GM12878 (cell line): ENCODE measurements around the gene EOMES. TPM values are rescaled to one million over a fixed set of nuclear protein-coding genes. Genes with fewer than 3 reads are reported as not detected.

Source experiments
- ATAC-seq: fragments of 200-7000 bp; cut with Tn5 transposase; 3 replicates; pipeline ENCODE4 v1.9.1; 2020; ENCODE audit warnings: mild to moderate bottlenecking, moderate library complexity
- BruUV-seq: library from RNA; stranded (reverse); fragments of 400-500 nt; replicated peaks from 2 replicates; lab custom pipeline; 2021; lab: Mats Ljungman, UMichigan
- CTCF ChIA-PET: fragments of 300-600 bp; sonication (Branson Sonifier 250); formaldehyde crosslinking; extraction: SDS; loops from one replicate; lab custom pipeline; 2021; ENCODE audit warnings: inconsistent platforms; lab: Yijun Ruan, JAX
- POLR2A ChIA-PET: fragments of 350-600 bp; formaldehyde crosslinking; extraction: SDS; loops from one replicate; lab custom pipeline; 2021; ENCODE audit warnings: inconsistent platforms; lab: Charles Lee
- RAD21 ChIA-PET: fragments of 300-600 bp; sonication (Branson Sonifier 250); formaldehyde crosslinking; loops from one replicate; lab custom pipeline; 2023; ENCODE audit warnings: antibody characterized with exemption; ENCODE audit not compliant: unreplicated experiment; lab: Charles Lee
- SMC1A ChIA-PET: fragments of 300-600 bp; sonication (Branson Sonifier 250); formaldehyde crosslinking; loops from one replicate; lab custom pipeline; 2023; ENCODE audit not compliant: unreplicated experiment, uncharacterized antibody; lab: Charles Lee
- DNase-seq: peaks from one replicate; pipeline ENCODE4 v3.0.0-alpha.2; 2011; ENCODE audit warnings: low read depth, low spot score
- FAIRE-seq: peaks from 3 replicates; lab custom pipeline; 2011; peaks lifted over from hg19 to GRCh38; lab: Jason Lieb, UNC
- H2AFZ ChIP-seq: 2 replicates; pipeline ENCODE4 v1.6.0; 2011; ENCODE audit warnings: low read depth, low read length, control low read depth; ENCODE audit not compliant: control insufficient read depth
- H3K27ac ChIP-seq: 2 replicates; pipeline ENCODE4 v1.5.1; 2011; ENCODE audit warnings: control low read depth; ENCODE audit not compliant: control insufficient read depth, insufficient read depth
- H3K27me3 ChIP-seq, 2 experiments: replicated peaks in 1 of 2; 2 replicates each; pipeline versions ENCODE4 v1.6.0 to v1.6.1; 2011; ENCODE audit warnings: low read length in 1 of 2; ENCODE audit not compliant: control insufficient read depth in 2 of 2, insufficient read depth in 2 of 2
- H3K36me3 ChIP-seq, 2 experiments: 2 replicates each; pipeline ENCODE4 v1.5.1; 2011; ENCODE audit warnings: low read length in 1 of 2; ENCODE audit not compliant: control insufficient read depth in 2 of 2, insufficient read depth in 2 of 2
- H3K4me1 ChIP-seq: 2 replicates; pipeline ENCODE4 v1.6.1; 2011; ENCODE audit warnings: mild to moderate bottlenecking, low read length, moderate library complexity, mixed read lengths; ENCODE audit not compliant: control insufficient read depth, insufficient read depth
- H3K4me2 ChIP-seq: 2 replicates; pipeline ENCODE4 v1.6.0; 2011; ENCODE audit warnings: control low read depth; ENCODE audit not compliant: control insufficient read depth, insufficient read depth
- H3K4me3 ChIP-seq: fragments of 200-600 bp; sonication (generic); 2 replicates; pipeline ENCODE4 v1.5.1; 2016
- H3K79me2 ChIP-seq: 2 replicates; pipeline ENCODE4 v1.6.0; 2011; ENCODE audit warnings: low read length; ENCODE audit not compliant: control insufficient read depth, insufficient read depth
- H3K9ac ChIP-seq: 2 replicates; pipeline ENCODE4 v1.8.0; 2011; ENCODE audit warnings: low read length, control low read depth, mixed read lengths; ENCODE audit not compliant: control insufficient read depth, insufficient read depth
- H3K9me3 ChIP-seq: replicated peaks from 3 replicates; pipeline ENCODE4 v1.5.1; 2011; ENCODE audit warnings: mild to moderate bottlenecking, low read length; ENCODE audit not compliant: control insufficient read depth, insufficient read depth
- H4K20me1 ChIP-seq: 2 replicates; pipeline ENCODE4 v1.6.0; 2011; ENCODE audit not compliant: control insufficient read depth, insufficient read depth
- CTCF ChIP-seq, 3 experiments: IDR thresholded peaks in 2 of 3; conservative IDR thresholded peaks in 1 of 3; 2 replicates each; pipeline ENCODE4 v1.5.1; 2011; ENCODE audit warnings: low read depth in 3 of 3, low read length in 3 of 3, mild to moderate bottlenecking in 3 of 3, control low read depth in 2 of 3, moderate library complexity in 2 of 3, inconsistent platforms in 1 of 3, mixed read lengths in 1 of 3; ENCODE audit not compliant: control insufficient read depth in 2 of 3, insufficient read depth in 1 of 3; ENCODE audit errors: extremely low read depth in 1 of 3
- JUNB ChIP-seq: IDR thresholded peaks from 2 replicates; pipeline ENCODE4 v1.6.1; 2016; ENCODE audit warnings: antibody characterized with exemption, mild to moderate bottlenecking
- LARP7 ChIP-seq: fragments of 450-650 bp; IDR thresholded peaks from 2 replicates; pipeline ENCODE4 v1.6.1; 2017; ENCODE audit warnings: mild to moderate bottlenecking
- NFXL1 ChIP-seq: fragments of 450-650 bp; IDR thresholded peaks from 2 replicates; pipeline ENCODE4 v1.6.1; 2017; ENCODE audit warnings: antibody characterized with exemption, mild to moderate bottlenecking, borderline replicate concordance
- POLR2A ChIP-seq: IDR thresholded peaks from 2 replicates; pipeline ENCODE4 v1.6.1; 2011; ENCODE audit warnings: low read depth, mild to moderate bottlenecking, low read length
- SREBF1 ChIP-seq: IDR thresholded peaks from 2 replicates; pipeline ENCODE4 v1.6.1; 2012; ENCODE audit warnings: mild to moderate bottlenecking, low read length
- WGBS: methylation state at CpG from one replicate; pipeline ENCODE4 v1.1.6; 2016; ENCODE audit warnings: low lambda C conversion rate; ENCODE audit not compliant: insufficient replicate concordance, insufficient coverage; ENCODE audit errors: missing lambda C conversion rate; 5-methylcytosine and 5-hydroxymethylcytosine counted together
- in situ Hi-C: fragments of 300-500 bp; cut with MboI; formaldehyde crosslinking; loops from 9 replicates; pipeline ENCODE4 v1.14.3; 2018; ENCODE audit warnings: mixed read lengths
- intact Hi-C: fragments of 100-400 bp; cut with micrococcal nuclease; formaldehyde crosslinking; loops from one replicate; pipeline ENCODE4 v1.14.2; 2022; ENCODE audit not compliant: unreplicated experiment
- polyA plus RNA-seq, 11 experiments: library from polyadenylated mRNA; depleted of rRNA in 4 of 11; unstranded in 6 of 11; stranded (reverse) in 5 of 11; fragments of >200 nt; fragmentation: Nextera tagmentation in 4 of 11; fragmentation: Illumina TruSeq in 1 of 11; extraction: Ambion mirVana in 4 of 11; extraction: Trizol in 1 of 11; gene quantifications; 1 replicate in 1 of 11; 2 replicates in 10 of 11; pipeline versions ENCODE4 v1.2.1 to v1.2.3, GENCODE V29; 2011 to 2016; ENCODE audit warnings: inconsistent platforms in 2 of 11, missing spikeins in 2 of 11, low read depth in 1 of 11
- total RNA-seq, 4 experiments: library from RNA; depleted of rRNA in 3 of 4; stranded (reverse); fragments of >200 nt in 3 of 4; fragmentation: Illumina TruSeq in 1 of 4; extraction: Trizol in 1 of 4; gene quantifications; 2 replicates each; pipeline versions ENCODE4 v1.2.1 to v1.2.3, GENCODE V29; 2013 to 2021
- TF ChIP-seq, protein P1 (sequence below): fragments of 450-650 bp; IDR thresholded peaks from 2 replicates; pipeline ENCODE4 v1.6.1; 2016; ENCODE audit warnings: mild to moderate bottlenecking
- TF ChIP-seq, protein P2 (sequence below): fragments of 450-650 bp; IDR thresholded peaks from 2 replicates; pipeline ENCODE4 v1.6.1; 2017; ENCODE audit warnings: mild to moderate bottlenecking, moderate library complexity

The EOMES gene
- total and polyA plus RNA-seq, 10 of the 15 experiments (the other 5 are each of a cell fraction or from before 2014, with no cell fraction given), result 1.5 to 178 (median 4.5) TPM

- no peak for FAIRE-seq
- Histone ChIP-seq H3K9ac (no peak overlapping the region), H4K20me1 (no peaks in the 10 kb centered on the region), H3K4me1 (no peaks in the 10 kb centered on the region), H3K36me3 (no peaks in the 10 kb centered on the region), H3K79me2 (no peaks in the 10 kb centered on the region), H3K4me2 (no peak overlapping the region), H3K4me3 (no peak overlapping the region), H3K27me3 (peaks cover 4 to 26% of the 10 kb centered on the region in 2 experiments), H3K9me3 (no peaks in the 10 kb centered on the region), H3K27ac (no peak overlapping the region), H2AFZ (no peak overlapping the region)
- in situ Hi-C loops (loop anchor here (10.0 kb wide), 1 partner anchor 417 kb away; no protein-coding TSS in a partner anchor), intact Hi-C loops (no loop called here)
- WGBS, result 31% methylated on average over 16 of the region's 16 CpGs
- ATAC-seq, result no peak
- CTCF ChIA-PET, result interaction anchor here (1.0 to 3.3 kb wide), 6 partner anchors 293 to 627 kb away, joined by 4 to 32 read pairs (median 6); no protein-coding TSS in a partner anchor
- no peak for DNase-seq
- POLR2A ChIA-PET, result interaction anchor here (0.7 to 0.9 kb wide), 4 partner anchors 47 to 632 kb away, joined by 3 to 4 read pairs (median 3); no protein-coding TSS in a partner anchor
- TF ChIP-seq JUNB, result no peak
- TF ChIP-seq, protein P1, sequence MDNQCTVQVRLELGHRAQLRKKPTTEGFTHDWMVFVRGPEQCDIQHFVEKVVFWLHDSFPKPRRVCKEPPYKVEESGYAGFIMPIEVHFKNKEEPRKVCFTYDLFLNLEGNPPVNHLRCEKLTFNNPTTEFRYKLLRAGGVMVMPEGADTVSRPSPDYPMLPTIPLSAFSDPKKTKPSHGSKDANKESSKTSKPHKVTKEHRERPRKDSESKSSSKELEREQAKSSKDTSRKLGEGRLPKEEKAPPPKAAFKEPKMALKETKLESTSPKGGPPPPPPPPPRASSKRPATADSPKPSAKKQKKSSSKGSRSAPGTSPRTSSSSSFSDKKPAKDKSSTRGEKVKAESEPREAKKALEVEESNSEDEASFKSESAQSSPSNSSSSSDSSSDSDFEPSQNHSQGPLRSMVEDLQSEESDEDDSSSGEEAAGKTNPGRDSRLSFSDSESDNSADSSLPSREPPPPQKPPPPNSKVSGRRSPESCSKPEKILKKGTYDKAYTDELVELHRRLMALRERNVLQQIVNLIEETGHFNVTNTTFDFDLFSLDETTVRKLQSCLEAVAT, result peak; percentile 82
- TF ChIP-seq CTCF (IDR thresholded peaks at IDR 0.05 in 2 of 3, conservative IDR thresholded peaks at IDR 0.05 in 1 of 3; ENCODE audit: control insufficient read depth in 2 of 3, extremely low read depth in 1 of 3, insufficient read depth in 1 of 3, low read depth in 3 of 3, low read length in 3 of 3), result no peak
- no peak for TF ChIP-seq POLR2A
- TF ChIP-seq NFXL1, result no peak
- TF ChIP-seq, protein P2, sequence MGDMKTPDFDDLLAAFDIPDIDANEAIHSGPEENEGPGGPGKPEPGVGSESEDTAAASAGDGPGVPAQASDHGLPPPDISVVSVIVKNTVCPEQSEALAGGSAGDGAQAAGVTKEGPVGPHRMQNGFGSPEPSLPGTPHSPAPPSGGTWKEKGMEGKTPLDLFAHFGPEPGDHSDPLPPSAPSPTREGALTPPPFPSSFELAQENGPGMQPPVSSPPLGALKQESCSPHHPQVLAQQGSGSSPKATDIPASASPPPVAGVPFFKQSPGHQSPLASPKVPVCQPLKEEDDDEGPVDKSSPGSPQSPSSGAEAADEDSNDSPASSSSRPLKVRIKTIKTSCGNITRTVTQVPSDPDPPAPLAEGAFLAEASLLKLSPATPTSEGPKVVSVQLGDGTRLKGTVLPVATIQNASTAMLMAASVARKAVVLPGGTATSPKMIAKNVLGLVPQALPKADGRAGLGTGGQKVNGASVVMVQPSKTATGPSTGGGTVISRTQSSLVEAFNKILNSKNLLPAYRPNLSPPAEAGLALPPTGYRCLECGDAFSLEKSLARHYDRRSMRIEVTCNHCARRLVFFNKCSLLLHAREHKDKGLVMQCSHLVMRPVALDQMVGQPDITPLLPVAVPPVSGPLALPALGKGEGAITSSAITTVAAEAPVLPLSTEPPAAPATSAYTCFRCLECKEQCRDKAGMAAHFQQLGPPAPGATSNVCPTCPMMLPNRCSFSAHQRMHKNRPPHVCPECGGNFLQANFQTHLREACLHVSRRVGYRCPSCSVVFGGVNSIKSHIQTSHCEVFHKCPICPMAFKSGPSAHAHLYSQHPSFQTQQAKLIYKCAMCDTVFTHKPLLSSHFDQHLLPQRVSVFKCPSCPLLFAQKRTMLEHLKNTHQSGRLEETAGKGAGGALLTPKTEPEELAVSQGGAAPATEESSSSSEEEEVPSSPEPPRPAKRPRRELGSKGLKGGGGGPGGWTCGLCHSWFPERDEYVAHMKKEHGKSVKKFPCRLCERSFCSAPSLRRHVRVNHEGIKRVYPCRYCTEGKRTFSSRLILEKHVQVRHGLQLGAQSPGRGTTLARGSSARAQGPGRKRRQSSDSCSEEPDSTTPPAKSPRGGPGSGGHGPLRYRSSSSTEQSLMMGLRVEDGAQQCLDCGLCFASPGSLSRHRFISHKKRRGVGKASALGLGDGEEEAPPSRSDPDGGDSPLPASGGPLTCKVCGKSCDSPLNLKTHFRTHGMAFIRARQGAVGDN, result no peak
- TF ChIP-seq SREBF1, result no peak
- TF ChIP-seq LARP7, result no peak
- SMC1A ChIA-PET, result interaction anchor here (0.6 to 11.7 kb wide), 13 partner anchors 8 to 627 kb away, joined by 3 to 139 read pairs (median 6); no protein-coding TSS in a partner anchor
- RAD21 ChIA-PET, result interaction anchor here (0.7 to 11.7 kb wide), 9 partner anchors 12 to 632 kb away, joined by 3 to 170 read pairs (median 4); no protein-coding TSS in a partner anchor
- BruUV-seq, result no TSS peak
These were observed 4.8 kb downstream of the EOMES start for GRCh38 chr3:27717200-27717852.
